Hematopoietic multipotent progenitor cell treated with erythropoietin and hydrocortisone succinate and interleukin-3 and kit ligand, for 6 days (in vitro differentiated cells): ENCODE measurements around the gene AMOTL1.

Source experiments
- DNase-seq: peaks from one replicate; pipeline ENCODE4 v3.0.0-alpha.2; 2015

The AMOTL1 gene

GRCh38 chr11:94858012-94858705, 90.0 kb downstream of the AMOTL1 start:
- no peak for DNase-seq

GRCh38 chr11:94860333-94860732, 92.2 kb downstream of the AMOTL1 start:
- DNase-seq: no peak

GRCh38 chr11:94861306-94861845, 93.2 kb downstream of the AMOTL1 start:
- no peak for DNase-seq

- DNase-seq: no peak
Observed at GRCh38 chr11:94862926-94863880, 95.0 kb downstream of the AMOTL1 start.

- no peak for DNase-seq
Observed at GRCh38 chr11:94864506-94865045, 96.4 kb downstream of the AMOTL1 start.

- DNase-seq: no peak
Observed at GRCh38 chr11:94866231-94866822, 98.2 kb downstream of the AMOTL1 start.

- no peak for DNase-seq
Observed at GRCh38 chr11:94866936-94867795, 99.0 kb downstream of the AMOTL1 start.

GRCh38 chr11:94868468-94868867, 100.3 kb downstream of the AMOTL1 start:
- no peak for DNase-seq

GRCh38 chr11:94869186-94869585, 101.0 kb downstream of the AMOTL1 start:
- DNase-seq: no peak

- no peak for DNase-seq
Observed at GRCh38 chr11:94870422-94870821, 102.3 kb downstream of the AMOTL1 start.

GRCh38 chr11:94871491-94872185, 103.5 kb downstream of the AMOTL1 start:
- no peak for DNase-seq

GRCh38 chr11:94873916-94874540, 105.9 kb downstream of the AMOTL1 start:
- no peak for DNase-seq

- DNase-seq: no peak
Observed at GRCh38 chr11:94876222-94876621, 108.1 kb downstream of the AMOTL1 start.

- peak; percentile 69 for DNase-seq
Observed at GRCh38 chr11:94876645-94877442, 108.7 kb downstream of the AMOTL1 start.

GRCh38 chr11:94877443-94878200, 109.5 kb downstream of the AMOTL1 start:
- DNase-seq: peak; percentile 16

- DNase-seq: no peak
Observed at GRCh38 chr11:94879006-94879405, 110.8 kb downstream of the AMOTL1 start.

- no peak for DNase-seq
Observed at GRCh38 chr11:94880216-94880615, 112.1 kb downstream of the AMOTL1 start.

GRCh38 chr11:94882931-94883330, 114.8 kb downstream of the AMOTL1 start:
- no peak for DNase-seq

- DNase-seq: no peak
Observed at GRCh38 chr11:94883878-94884277, 115.7 kb downstream of the AMOTL1 start.
